Activated T-helper 17 cell treated with anti-CD3 and anti-CD28 coated beads, Interleukin-2, amount 50 U/mL, for 72 hours (primary cell): ENCODE results near the gene LCN10. TPM values are rescaled to one million over a fixed set of nuclear protein-coding genes. Genes with fewer than 3 reads are reported as not detected.
"Not testable (repeated sequence)": the region's sequence is repeated elsewhere in the genome, so short reads cannot be mapped to it uniquely, and the experiment has no call there.

ENCODE experiments used
- ATAC-seq: fragments of 150-1000 bp; cut with Tn5 transposase; replicated peaks from 2 replicates; pipeline ENCODE4 v1.10.0; 2021; ENCODE audit warnings: mild to moderate bottlenecking, moderate library complexity
- H3K27ac Mint-ChIP-seq: one replicate; pipeline ENCODE4 v1.8.0; 2022; ENCODE audit warnings: mixed read lengths
- H3K27me3 Mint-ChIP-seq: one replicate; pipeline ENCODE4 v1.8.0; 2022; ENCODE audit warnings: mixed read lengths
- H3K36me3 Mint-ChIP-seq: one replicate; pipeline ENCODE4 v1.8.0; 2022; ENCODE audit warnings: low read depth, mild to moderate bottlenecking, mixed read lengths
- H3K4me1 Mint-ChIP-seq: one replicate; pipeline ENCODE4 v1.8.0; 2022; ENCODE audit warnings: mixed read lengths
- H3K4me3 Mint-ChIP-seq: one replicate; pipeline ENCODE4 v1.8.0; 2022; ENCODE audit warnings: mild to moderate bottlenecking, mixed read lengths
- H3K9me3 Mint-ChIP-seq: one replicate; pipeline ENCODE4 v1.8.0; 2022; ENCODE audit warnings: mixed read lengths
- total RNA-seq, 2 donors: library from RNA; stranded (reverse); gene quantifications; one replicate each; pipeline ENCODE4 v1.2.3, GENCODE V29; 2022

LCN10 gene
- total RNA-seq, 2 donors from 2014 or later = 1.0 to 1.8 TPM

GRCh38 chr9:136705564-136705963 lies 37.2 kb downstream of the LCN10 start:
- no peak for ATAC-seq
- Mint-ChIP-seq H3K4me1 (peaks cover 4% of the 10 kb centered on the region), H3K36me3 (no peaks in the 10 kb centered on the region), H3K4me3 (no peak overlapping the region), H3K9me3 (no peaks in the 10 kb centered on the region), H3K27ac (no peak overlapping the region), H3K27me3 (peaks cover 7% of the 10 kb centered on the region)

- H3K4me3 Mint-ChIP-seq, ATAC-seq, H3K27ac Mint-ChIP-seq, H3K4me1 Mint-ChIP-seq, H3K9me3 Mint-ChIP-seq, H3K36me3 Mint-ChIP-seq, H3K27me3 Mint-ChIP-seq: not testable (repeated sequence)
Observed at GRCh38 chr9:136704741-136705140, 38.0 kb downstream of the LCN10 start.

GRCh38 chr9:136703276-136703860 lies 39.4 kb downstream of the LCN10 start:
- H3K9me3 Mint-ChIP-seq = no peaks in the 10 kb centered on the region
- no peak for ATAC-seq
- H3K36me3 Mint-ChIP-seq = no peaks in the 10 kb centered on the region
- no peak overlapping the region for H3K27ac Mint-ChIP-seq
- H3K27me3 Mint-ChIP-seq = peaks cover 4% of the 10 kb centered on the region
- H3K4me1 Mint-ChIP-seq = peaks cover 4% of the 10 kb centered on the region
- no peak overlapping the region for H3K4me3 Mint-ChIP-seq

GRCh38 chr9:136701668-136702053 lies 41.1 kb downstream of the LCN10 start:
- no peak for ATAC-seq
- Mint-ChIP-seq H3K4me3 (peak overlapping the region; percentile 77), H3K9me3 (no peaks in the 10 kb centered on the region), H3K36me3 (no peaks in the 10 kb centered on the region), H3K27me3 (peaks cover 4% of the 10 kb centered on the region), H3K4me1 (peaks cover 4% of the 10 kb centered on the region), H3K27ac (peak overlapping the region; percentile 62)

GRCh38 chr9:136700959-136701667 lies 41.6 kb downstream of the LCN10 start:
- Mint-ChIP-seq H3K27ac (peak overlapping the region; percentile 62), H3K9me3 (no peaks in the 10 kb centered on the region), H3K4me3 (peak overlapping the region; percentile 77), H3K36me3 (no peaks in the 10 kb centered on the region), H3K27me3 (peaks cover 4% of the 10 kb centered on the region), H3K4me1 (peaks cover 4% of the 10 kb centered on the region)
- peak; percentile 98 for ATAC-seq

GRCh38 chr9:136700304-136700703 lies 42.4 kb downstream of the LCN10 start:
- no peak for ATAC-seq
- Mint-ChIP-seq H3K27me3 (peaks cover 4% of the 10 kb centered on the region), H3K27ac (no peak overlapping the region), H3K4me1 (peaks cover 4% of the 10 kb centered on the region), H3K4me3 (peak overlapping the region; percentile 77), H3K36me3 (no peaks in the 10 kb centered on the region), H3K9me3 (no peaks in the 10 kb centered on the region)

GRCh38 chr9:136698635-136699246 lies 44.0 kb downstream of the LCN10 start:
- no peaks in the 10 kb centered on the region for H3K9me3 Mint-ChIP-seq
- no peak overlapping the region for H3K4me3 Mint-ChIP-seq
- H3K27ac Mint-ChIP-seq = no peak overlapping the region
- H3K4me1 Mint-ChIP-seq = peaks cover 4% of the 10 kb centered on the region
- ATAC-seq = no peak
- peaks cover 4% of the 10 kb centered on the region for H3K27me3 Mint-ChIP-seq
- H3K36me3 Mint-ChIP-seq = no peaks in the 10 kb centered on the region

GRCh38 chr9:136697821-136698526 lies 44.8 kb downstream of the LCN10 start:
- no peak overlapping the region for H3K4me3 Mint-ChIP-seq
- no peak overlapping the region for H3K27ac Mint-ChIP-seq
- no peak for ATAC-seq
- H3K36me3 Mint-ChIP-seq = no peaks in the 10 kb centered on the region
- peaks cover 8% of the 10 kb centered on the region for H3K27me3 Mint-ChIP-seq
- no peaks in the 10 kb centered on the region for H3K9me3 Mint-ChIP-seq
- H3K4me1 Mint-ChIP-seq = peaks cover 4% of the 10 kb centered on the region

GRCh38 chr9:136697146-136697820 lies 45.5 kb downstream of the LCN10 start:
- Mint-ChIP-seq H3K27ac (no peak overlapping the region), H3K36me3 (no peaks in the 10 kb centered on the region), H3K9me3 (no peaks in the 10 kb centered on the region), H3K4me1 (peaks cover 4% of the 10 kb centered on the region), H3K27me3 (peaks cover 8% of the 10 kb centered on the region), H3K4me3 (no peak overlapping the region)
- no peak for ATAC-seq

GRCh38 chr9:136696502-136696901 lies 46.2 kb downstream of the LCN10 start:
- peaks cover 1% of the 10 kb centered on the region for H3K4me1 Mint-ChIP-seq
- ATAC-seq = no peak
- H3K36me3 Mint-ChIP-seq = no peaks in the 10 kb centered on the region
- no peaks in the 10 kb centered on the region for H3K9me3 Mint-ChIP-seq
- H3K4me3 Mint-ChIP-seq = no peak overlapping the region
- no peak overlapping the region for H3K27ac Mint-ChIP-seq
- peaks cover 8% of the 10 kb centered on the region for H3K27me3 Mint-ChIP-seq

GRCh38 chr9:136695955-136696354 lies 46.8 kb downstream of the LCN10 start:
- no peaks in the 10 kb centered on the region for H3K9me3 Mint-ChIP-seq
- no peaks in the 10 kb centered on the region for H3K36me3 Mint-ChIP-seq
- no peaks in the 10 kb centered on the region for H3K4me1 Mint-ChIP-seq
- H3K27ac Mint-ChIP-seq = no peak overlapping the region
- H3K27me3 Mint-ChIP-seq = peaks cover 8% of the 10 kb centered on the region
- H3K4me3 Mint-ChIP-seq = no peak overlapping the region
- ATAC-seq = no peak

GRCh38 chr9:136695435-136695895 lies 47.3 kb downstream of the LCN10 start:
- H3K36me3 Mint-ChIP-seq = no peaks in the 10 kb centered on the region
- peaks cover 8% of the 10 kb centered on the region for H3K27me3 Mint-ChIP-seq
- no peak for ATAC-seq
- no peaks in the 10 kb centered on the region for H3K9me3 Mint-ChIP-seq
- no peaks in the 10 kb centered on the region for H3K4me1 Mint-ChIP-seq
- no peak overlapping the region for H3K27ac Mint-ChIP-seq
- H3K4me3 Mint-ChIP-seq = no peak overlapping the region

GRCh38 chr9:136694872-136695247 lies 47.9 kb downstream of the LCN10 start:
- H3K27ac Mint-ChIP-seq = no peak overlapping the region
- H3K27me3 Mint-ChIP-seq = peaks cover 8% of the 10 kb centered on the region
- no peak overlapping the region for H3K4me3 Mint-ChIP-seq
- H3K4me1 Mint-ChIP-seq = no peaks in the 10 kb centered on the region
- H3K36me3 Mint-ChIP-seq = no peaks in the 10 kb centered on the region
- no peaks in the 10 kb centered on the region for H3K9me3 Mint-ChIP-seq
- no peak for ATAC-seq

GRCh38 chr9:136694163-136694871 lies 48.4 kb downstream of the LCN10 start:
- H3K4me3 Mint-ChIP-seq = no peak overlapping the region
- no peaks in the 10 kb centered on the region for H3K4me1 Mint-ChIP-seq
- ATAC-seq = peak; percentile 78
- no peaks in the 10 kb centered on the region for H3K36me3 Mint-ChIP-seq
- H3K27ac Mint-ChIP-seq = no peak overlapping the region
- no peaks in the 10 kb centered on the region for H3K9me3 Mint-ChIP-seq
- H3K27me3 Mint-ChIP-seq = peaks cover 8% of the 10 kb centered on the region
